ENCODE results near the gene S100A10.

Gene S100A10, protein sequence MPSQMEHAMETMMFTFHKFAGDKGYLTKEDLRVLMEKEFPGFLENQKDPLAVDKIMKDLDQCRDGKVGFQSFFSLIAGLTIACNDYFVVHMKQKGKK

DNA sequence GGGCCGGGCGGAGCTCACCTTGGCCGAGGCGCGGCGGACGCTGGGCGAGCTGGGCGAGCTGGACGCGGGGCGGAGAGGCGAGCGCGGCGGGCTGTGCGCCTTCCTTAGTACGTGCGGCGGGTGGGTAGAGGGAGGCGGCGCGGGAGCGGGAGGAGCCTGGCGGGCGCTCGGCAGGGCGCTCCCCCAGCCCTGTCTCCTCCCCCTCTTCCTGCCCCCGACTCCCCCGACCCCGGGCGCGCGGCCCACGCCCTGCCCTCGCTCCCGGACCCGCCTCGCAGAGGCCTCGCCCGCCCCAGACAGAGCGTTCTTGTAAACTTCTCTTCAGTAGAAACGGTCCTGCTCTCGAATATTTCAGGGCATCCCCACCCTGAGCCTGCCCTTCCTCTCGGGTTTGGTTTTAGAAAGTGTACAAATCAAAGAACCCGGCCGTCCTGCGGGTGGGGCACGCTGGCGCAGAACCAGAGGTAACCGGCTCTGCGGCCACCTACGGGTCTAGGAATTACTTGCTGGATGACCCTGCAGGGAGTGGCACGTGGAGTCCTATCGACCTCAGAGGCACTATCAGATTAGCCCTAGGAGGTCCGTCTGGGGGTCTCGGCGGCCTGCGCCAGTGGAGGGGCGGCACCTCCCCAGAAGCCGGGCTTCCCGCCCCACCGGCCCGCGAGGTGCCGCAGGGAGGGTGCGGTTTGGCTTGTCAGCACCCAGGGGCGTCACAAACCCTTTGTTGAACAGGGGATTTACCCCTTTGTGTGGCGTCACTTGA lies at the start of gene S100A10:
Gene S100A10, minus strand, starts transcription at position 126 of the 763 bp plus-strand sequence. CDS start 7,629 bp downstream, outside the sequence.
- H3K27me3 ChIP-seq (ENCODE audit: control insufficient read depth, insufficient read depth, low read length), result no peaks in the 10 kb centered on the region
- peaks cover 44% of the 10 kb centered on the region for H3K4me1 ChIP-seq (ENCODE audit: control insufficient read depth, insufficient read depth, low read length)
- peak within 1 kb of the TSS; percentile 79 for H3K4me3 ChIP-seq (ENCODE audit: low read depth, low read length)
- peak within 1 kb of the TSS; percentile 83; the same call in 1 of the 2 replicates for H3K27ac ChIP-seq (ENCODE audit: low read depth, low read length)
- peak within 1 kb of the TSS; percentile 97 for H3K9ac ChIP-seq (ENCODE audit: low read length)
- peaks cover 4% of the 10 kb centered on the region; the same call in 1 of the 2 replicates for H3K36me3 ChIP-seq (ENCODE audit: control insufficient read depth, insufficient read depth, low read length)
- no peaks in the 10 kb centered on the region for H3K9me3 ChIP-seq (ENCODE audit: control insufficient read depth, insufficient read depth, low read depth, low read length)

DNA sequence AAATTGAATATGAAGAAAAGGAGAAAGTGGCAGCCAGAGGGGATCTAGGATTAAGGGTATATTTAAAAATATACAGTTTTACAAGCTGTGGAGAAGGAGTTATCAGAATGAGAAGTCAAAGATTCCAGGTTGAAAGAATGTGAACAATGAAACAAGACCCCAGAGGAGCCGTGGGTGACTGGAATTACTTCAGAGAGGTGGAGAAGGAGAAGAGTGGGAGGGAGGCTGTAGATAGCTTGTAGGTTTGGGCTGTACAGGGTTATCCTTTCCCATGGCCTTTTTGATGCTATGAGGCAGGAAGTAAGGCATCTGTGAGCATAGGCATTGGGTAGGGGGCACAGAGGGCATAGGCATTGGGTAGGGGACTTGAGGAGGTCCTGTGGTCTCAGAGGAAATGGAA lies 48.4 kb upstream of the S100A10 start:
- Histone ChIP-seq H3K9ac (ENCODE audit: low read length) (no peak overlapping the region), H3K27me3 (ENCODE audit: control insufficient read depth, insufficient read depth, low read length) (peaks cover 9% of the 10 kb centered on the region), H3K9me3 (ENCODE audit: control insufficient read depth, insufficient read depth, low read depth, low read length) (no peaks in the 10 kb centered on the region), H3K36me3 (ENCODE audit: control insufficient read depth, insufficient read depth, low read length) (no peaks in the 10 kb centered on the region), H3K4me3 (ENCODE audit: low read depth, low read length) (no peak overlapping the region), H3K4me1 (ENCODE audit: control insufficient read depth, insufficient read depth, low read length) (peaks cover 29% of the 10 kb centered on the region), H3K27ac (ENCODE audit: low read depth, low read length) (no peak overlapping the region)

DNA sequence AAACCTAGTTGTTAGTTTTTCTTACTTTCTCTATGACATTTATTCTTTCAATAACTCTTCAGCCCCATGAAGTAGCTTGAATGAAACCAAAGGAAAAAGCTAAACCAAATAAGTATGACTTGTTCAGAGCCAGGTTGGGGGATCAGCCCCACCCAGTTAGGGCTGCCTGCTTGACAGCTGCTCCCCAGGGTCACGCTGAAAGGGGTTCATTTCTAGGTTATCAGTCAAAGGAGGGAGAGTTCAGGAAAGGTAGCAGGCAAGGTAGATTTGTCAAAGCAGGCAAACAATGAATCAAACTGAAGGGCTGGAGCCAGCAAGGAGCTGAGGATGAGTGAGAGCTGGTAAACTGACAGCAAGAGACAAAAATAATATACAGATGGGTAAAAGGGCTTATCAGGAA lies 46.2 kb upstream of the S100A10 start:
- no peak overlapping the region for H3K9ac ChIP-seq (ENCODE audit: low read length)
- peaks cover 29% of the 10 kb centered on the region for H3K4me1 ChIP-seq (ENCODE audit: control insufficient read depth, insufficient read depth, low read length)
- H3K36me3 ChIP-seq (ENCODE audit: control insufficient read depth, insufficient read depth, low read length), result no peaks in the 10 kb centered on the region
- H3K9me3 ChIP-seq (ENCODE audit: control insufficient read depth, insufficient read depth, low read depth, low read length), result no peaks in the 10 kb centered on the region
- H3K27me3 ChIP-seq (ENCODE audit: control insufficient read depth, insufficient read depth, low read length), result peaks cover 9% of the 10 kb centered on the region
- no peak overlapping the region for H3K27ac ChIP-seq (ENCODE audit: low read depth, low read length)
- H3K4me3 ChIP-seq (ENCODE audit: low read depth, low read length), result no peak overlapping the region

DNA sequence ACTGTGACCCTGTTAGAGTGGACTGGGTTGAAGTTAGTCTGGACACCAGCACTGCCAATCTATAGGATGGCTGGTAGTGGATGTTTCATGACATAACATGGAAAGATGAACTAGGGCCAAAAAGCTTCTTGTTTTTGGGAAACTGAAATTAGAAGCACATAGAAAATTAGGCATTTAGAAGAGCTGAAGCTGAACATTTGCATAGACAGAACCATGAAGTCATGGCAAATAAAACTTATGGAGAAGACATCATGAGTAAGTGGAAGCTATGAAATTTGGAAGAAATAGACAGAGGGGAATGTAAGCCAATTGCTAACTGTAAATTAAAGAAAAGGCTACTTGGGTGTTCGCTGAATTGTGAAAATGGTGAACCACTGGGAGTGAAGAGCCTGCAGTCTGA lies 45.8 kb upstream of the S100A10 start:
- Histone ChIP-seq H3K27ac (ENCODE audit: low read depth, low read length) (no peak overlapping the region), H3K4me3 (ENCODE audit: low read depth, low read length) (no peak overlapping the region), H3K4me1 (ENCODE audit: control insufficient read depth, insufficient read depth, low read length) (peaks cover 28% of the 10 kb centered on the region), H3K9me3 (ENCODE audit: control insufficient read depth, insufficient read depth, low read depth, low read length) (no peaks in the 10 kb centered on the region), H3K27me3 (ENCODE audit: control insufficient read depth, insufficient read depth, low read length) (peaks cover 9% of the 10 kb centered on the region), H3K9ac (ENCODE audit: low read length) (no peak overlapping the region), H3K36me3 (ENCODE audit: control insufficient read depth, insufficient read depth, low read length) (no peaks in the 10 kb centered on the region)

DNA sequence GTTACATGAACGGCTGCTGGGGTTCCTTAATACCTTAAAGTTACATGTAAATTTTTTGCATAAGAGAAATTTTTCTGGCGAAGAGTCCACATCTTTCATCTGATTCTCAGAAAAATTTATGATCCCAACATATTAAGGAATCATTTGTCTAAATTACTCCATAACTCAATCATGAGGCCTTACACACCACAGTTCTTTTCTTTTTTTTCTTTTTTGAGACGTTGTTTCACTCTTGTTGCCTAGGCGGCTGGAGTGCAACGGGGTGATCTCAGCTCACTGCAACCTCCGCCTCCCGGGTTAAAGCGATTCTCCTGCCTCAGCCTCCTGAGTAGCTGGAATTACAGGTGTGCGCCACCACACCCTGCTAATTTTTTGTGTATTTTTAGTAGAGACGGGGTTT lies 45.2 kb upstream of the S100A10 start:
- H3K9ac ChIP-seq (ENCODE audit: low read length), result no peak overlapping the region
- peaks cover 4% of the 10 kb centered on the region; the same call in 1 of the 2 replicates for H3K36me3 ChIP-seq (ENCODE audit: control insufficient read depth, insufficient read depth, low read length)
- no peaks in the 10 kb centered on the region for H3K9me3 ChIP-seq (ENCODE audit: control insufficient read depth, insufficient read depth, low read depth, low read length)
- peaks cover 9% of the 10 kb centered on the region for H3K27me3 ChIP-seq (ENCODE audit: control insufficient read depth, insufficient read depth, low read length)
- H3K4me3 ChIP-seq (ENCODE audit: low read depth, low read length), result no peak overlapping the region
- H3K27ac ChIP-seq (ENCODE audit: low read depth, low read length), result no peak overlapping the region
- H3K4me1 ChIP-seq (ENCODE audit: control insufficient read depth, insufficient read depth, low read length), result peaks cover 28% of the 10 kb centered on the region

GRCh38 chr1:152036267-152037216 lies 42.9 kb upstream of the S100A10 start, which contains the start of gene S100A11:
Gene S100A11, minus strand, starts transcription at chr1:152037004. Its CDS starts 89 bp downstream, at chr1:152036915.
- Histone ChIP-seq H3K9me3 (ENCODE audit: control insufficient read depth, insufficient read depth, low read depth, low read length) (no peaks in the 10 kb centered on the region), H3K36me3 (ENCODE audit: control insufficient read depth, insufficient read depth, low read length) (peaks cover 27% of the 10 kb centered on the region), H3K4me3 (ENCODE audit: low read depth, low read length) (peak within 1 kb of the TSS; percentile 88), H3K27me3 (ENCODE audit: control insufficient read depth, insufficient read depth, low read length) (no peaks in the 10 kb centered on the region; the same call in 1 of the 2 replicates), H3K4me1 (ENCODE audit: control insufficient read depth, insufficient read depth, low read length) (peaks cover 18% of the 10 kb centered on the region), H3K27ac (ENCODE audit: low read depth, low read length) (peak within 1 kb of the TSS; percentile 85; the same call in 1 of the 2 replicates), H3K9ac (ENCODE audit: low read length) (peak within 1 kb of the TSS; percentile 92)

GRCh38 chr1:152035539-152036266 lies 42.0 kb upstream of the S100A10 start:
- no peaks in the 10 kb centered on the region for H3K27me3 ChIP-seq (ENCODE audit: control insufficient read depth, insufficient read depth, low read length)
- peak overlapping the region; percentile 92 for H3K9ac ChIP-seq (ENCODE audit: low read length)
- no peaks in the 10 kb centered on the region for H3K9me3 ChIP-seq (ENCODE audit: control insufficient read depth, insufficient read depth, low read depth, low read length)
- H3K36me3 ChIP-seq (ENCODE audit: control insufficient read depth, insufficient read depth, low read length), result peaks cover 30% of the 10 kb centered on the region
- H3K4me1 ChIP-seq (ENCODE audit: control insufficient read depth, insufficient read depth, low read length), result peaks cover 18% of the 10 kb centered on the region
- peak overlapping the region; percentile 85; the same call in 1 of the 2 replicates for H3K27ac ChIP-seq (ENCODE audit: low read depth, low read length)
- peak overlapping the region; percentile 88 for H3K4me3 ChIP-seq (ENCODE audit: low read depth, low read length)

- H3K27ac ChIP-seq (ENCODE audit: low read depth, low read length), result peak overlapping the region; percentile 85; the same call in 1 of the 2 replicates
These were observed 41.2 kb upstream of the S100A10 start for GRCh38 chr1:152034654-152035538.

DNA sequence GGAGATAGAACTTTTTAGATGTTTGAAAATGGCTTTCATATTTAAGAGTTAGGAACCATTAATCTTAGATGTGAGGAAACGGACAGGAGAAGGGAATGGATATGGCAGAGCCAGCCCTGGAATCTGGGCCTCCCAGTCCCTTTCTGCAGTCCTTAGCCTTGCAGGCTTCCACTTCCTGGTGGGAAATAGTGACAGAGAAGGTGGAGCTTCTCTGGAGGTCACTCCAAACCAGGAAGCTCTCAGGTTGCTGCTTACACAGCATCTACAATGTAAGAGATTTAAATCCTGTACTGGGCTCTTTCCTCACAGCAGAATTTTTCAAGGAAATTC lies 40.6 kb upstream of the S100A10 start:
- Histone ChIP-seq H3K4me3 (ENCODE audit: low read depth, low read length) (peak overlapping the region; percentile 88; the same call in 1 of the 2 replicates), H3K36me3 (ENCODE audit: control insufficient read depth, insufficient read depth, low read length) (peaks cover 30% of the 10 kb centered on the region), H3K27me3 (ENCODE audit: control insufficient read depth, insufficient read depth, low read length) (no peaks in the 10 kb centered on the region), H3K9me3 (ENCODE audit: control insufficient read depth, insufficient read depth, low read depth, low read length) (no peaks in the 10 kb centered on the region), H3K27ac (ENCODE audit: low read depth, low read length) (no peak overlapping the region), H3K4me1 (ENCODE audit: control insufficient read depth, insufficient read depth, low read length) (peaks cover 18% of the 10 kb centered on the region), H3K9ac (ENCODE audit: low read length) (peak overlapping the region; percentile 20)

More at GRCh38 chr1:152034654-152035538, 41.2 kb upstream of the S100A10 start:
- H3K4me3 ChIP-seq (ENCODE audit: low read depth, low read length), result peak overlapping the region; percentile 88
- H3K9me3 ChIP-seq (ENCODE audit: control insufficient read depth, insufficient read depth, low read depth, low read length), result no peaks in the 10 kb centered on the region
- peaks cover 18% of the 10 kb centered on the region for H3K4me1 ChIP-seq (ENCODE audit: control insufficient read depth, insufficient read depth, low read length)
- peaks cover 30% of the 10 kb centered on the region for H3K36me3 ChIP-seq (ENCODE audit: control insufficient read depth, insufficient read depth, low read length)
- H3K27me3 ChIP-seq (ENCODE audit: control insufficient read depth, insufficient read depth, low read length), result no peaks in the 10 kb centered on the region
- H3K9ac ChIP-seq (ENCODE audit: low read length), result peak overlapping the region; percentile 92

DNA sequence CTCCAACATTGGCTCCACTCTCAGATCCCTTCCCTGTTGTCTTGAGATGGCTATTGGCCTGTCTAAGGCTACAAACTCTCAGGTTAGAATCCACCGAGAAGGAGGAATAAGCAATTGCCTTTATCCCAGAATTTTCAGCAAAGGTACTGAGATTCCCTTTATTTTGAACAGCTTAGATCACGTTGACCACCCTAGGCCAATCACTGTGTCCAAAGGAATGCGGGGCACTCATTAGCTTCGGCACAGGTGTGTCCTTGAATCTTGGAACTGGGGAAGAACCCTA lies 36.2 kb upstream of the S100A10 start:
- Histone ChIP-seq H3K9ac (ENCODE audit: low read length) (no peak overlapping the region), H3K27me3 (ENCODE audit: control insufficient read depth, insufficient read depth, low read length) (no peaks in the 10 kb centered on the region), H3K9me3 (ENCODE audit: control insufficient read depth, insufficient read depth, low read depth, low read length) (no peaks in the 10 kb centered on the region), H3K36me3 (ENCODE audit: control insufficient read depth, insufficient read depth, low read length) (peaks cover 30% of the 10 kb centered on the region), H3K4me1 (ENCODE audit: control insufficient read depth, insufficient read depth, low read length) (peaks cover 10% of the 10 kb centered on the region), H3K4me3 (ENCODE audit: low read depth, low read length) (no peak overlapping the region), H3K27ac (ENCODE audit: low read depth, low read length) (no peak overlapping the region)

Measured in HUES6 (cell line).